Nephron (organoid): ENCODE results near the gene METTL8.

Experiments
- H3K27ac Mint-ChIP-seq, 3 experiments: 2 replicates each; pipeline ENCODE4 v1.8.0; 2020; ENCODE audit warnings: mixed read lengths in 3 of 3, mild to moderate bottlenecking in 2 of 3, moderate library complexity in 1 of 3
- H3K27me3 Mint-ChIP-seq: 2 replicates; pipeline ENCODE4 v1.8.0; 2021; ENCODE audit warnings: low read depth, mild to moderate bottlenecking, moderate library complexity, mixed read lengths
- H3K36me3 Mint-ChIP-seq: 2 replicates; pipeline ENCODE4 v1.8.0; 2020; ENCODE audit warnings: low read depth, mixed read lengths
- H3K4me1 Mint-ChIP-seq: 2 replicates; pipeline ENCODE4 v1.8.0; 2020; ENCODE audit warnings: mixed read lengths
- H3K4me3 Mint-ChIP-seq, 3 experiments: 2 replicates each; pipeline ENCODE4 v1.8.0; 2020; ENCODE audit warnings: mild to moderate bottlenecking in 3 of 3, mixed read lengths in 3 of 3, moderate library complexity in 2 of 3
- H3K9me3 Mint-ChIP-seq: 2 replicates; pipeline ENCODE4 v1.8.0; 2020; ENCODE audit warnings: mixed read lengths
- CTCF ChIP-seq, 3 experiments: fragments of 200-600 bp; sonication (generic); IDR thresholded peaks; one replicate each; pipeline ENCODE4 v1.5.0; 2021; ENCODE audit warnings: antibody characterized with exemption in 3 of 3; ENCODE audit not compliant: unreplicated experiment in 3 of 3

Gene METTL8

DNA sequence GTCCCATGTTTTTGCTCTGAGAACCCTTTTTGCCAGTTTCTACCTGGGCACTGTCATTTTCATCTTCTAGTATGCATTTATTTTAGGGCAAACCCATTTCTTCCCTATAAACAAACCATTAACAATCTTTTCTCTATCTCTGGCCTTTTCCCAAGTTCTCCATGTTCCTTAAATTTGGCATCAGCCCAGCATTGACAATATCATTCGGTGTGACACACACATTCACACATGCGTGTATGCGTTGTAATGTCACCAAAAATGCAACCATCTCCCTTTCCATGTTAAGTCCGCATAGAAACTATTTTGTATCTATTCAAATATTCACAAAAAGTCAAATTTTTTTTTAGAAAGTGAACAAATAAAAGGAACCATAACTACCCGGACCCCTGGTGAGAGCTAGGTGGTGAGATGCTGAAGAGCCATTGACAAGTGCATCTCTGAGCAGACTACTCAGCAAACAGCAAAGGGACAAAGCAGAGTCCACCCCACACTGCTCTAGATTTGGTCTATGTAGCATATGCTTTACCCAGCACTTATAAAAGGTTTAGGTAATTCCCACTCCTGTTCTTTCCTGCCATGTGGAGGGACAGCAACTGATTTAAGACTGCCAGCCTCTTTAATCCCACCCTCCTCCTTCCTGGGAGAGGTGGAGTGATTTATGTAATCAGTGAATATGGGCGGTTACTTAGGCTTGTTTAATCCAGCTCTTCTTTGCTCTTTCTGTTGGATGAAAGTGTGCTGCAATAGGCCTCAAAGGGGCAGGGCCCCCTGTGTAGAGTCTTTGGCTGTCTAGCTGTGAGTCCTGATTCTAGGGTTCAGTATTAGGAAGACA, 124.1 kb downstream of the METTL8 start:
- Mint-ChIP-seq H3K4me3 (no peak overlapping the region), H3K27ac (no peak overlapping the region), H3K36me3 (peaks cover 20% of the 10 kb centered on the region), H3K4me1 (no peaks in the 10 kb centered on the region), H3K9me3 (peaks cover 22% of the 10 kb centered on the region), H3K27me3 (no peaks in the 10 kb centered on the region)
- no peak for TF ChIP-seq CTCF (IDR thresholded peaks at IDR 0.05; ENCODE audit: unreplicated experiment in 3 of 3)

- Mint-ChIP-seq H3K4me1 (no peaks in the 10 kb centered on the region), H3K4me3 (no peak overlapping the region), H3K27ac (no peak overlapping the region), H3K9me3 (peaks cover 20% of the 10 kb centered on the region), H3K36me3 (peaks cover 18% of the 10 kb centered on the region), H3K27me3 (no peaks in the 10 kb centered on the region)
- TF ChIP-seq CTCF (IDR thresholded peaks at IDR 0.05; ENCODE audit: unreplicated experiment in 3 of 3): no peak
Measured at GRCh38 chr2:171308280-171309054, 125.3 kb downstream of the METTL8 start.

DNA sequence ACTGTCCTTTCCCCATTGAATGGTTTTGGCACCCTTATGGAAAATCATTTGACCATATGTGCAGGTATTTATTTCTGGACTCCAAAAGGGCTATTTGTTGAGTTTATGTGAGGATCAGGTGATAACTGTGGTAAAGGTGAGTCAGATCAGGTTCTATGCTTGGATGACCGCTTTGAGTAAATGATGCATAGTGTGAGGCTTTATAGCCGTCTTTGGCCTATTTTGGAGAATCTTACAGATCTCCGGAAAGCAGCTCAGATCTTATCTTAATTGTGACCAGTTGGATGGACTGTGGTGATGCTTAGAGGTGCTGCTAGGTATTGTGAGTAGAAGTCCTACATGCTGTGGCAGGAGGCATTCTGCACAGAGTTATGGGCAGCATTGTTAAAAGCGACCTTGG, 126.2 kb downstream of the METTL8 start:
- no peak for TF ChIP-seq CTCF (IDR thresholded peaks at IDR 0.05; ENCODE audit: unreplicated experiment in 3 of 3)
- Mint-ChIP-seq H3K4me3 (no peak overlapping the region), H3K9me3 (peaks cover 20% of the 10 kb centered on the region), H3K36me3 (peaks cover 18% of the 10 kb centered on the region), H3K27ac (no peak overlapping the region), H3K4me1 (no peaks in the 10 kb centered on the region), H3K27me3 (no peaks in the 10 kb centered on the region)

GRCh38 chr2:171297956-171298355, 135.8 kb downstream of the METTL8 start:
- Mint-ChIP-seq H3K27ac (no peak overlapping the region), H3K36me3 (no peaks in the 10 kb centered on the region), H3K9me3 (no peaks in the 10 kb centered on the region), H3K4me1 (no peaks in the 10 kb centered on the region), H3K4me3 (no peak overlapping the region), H3K27me3 (no peaks in the 10 kb centered on the region)
- TF ChIP-seq CTCF (IDR thresholded peaks at IDR 0.05; ENCODE audit: unreplicated experiment in 3 of 3): no peak

DNA sequence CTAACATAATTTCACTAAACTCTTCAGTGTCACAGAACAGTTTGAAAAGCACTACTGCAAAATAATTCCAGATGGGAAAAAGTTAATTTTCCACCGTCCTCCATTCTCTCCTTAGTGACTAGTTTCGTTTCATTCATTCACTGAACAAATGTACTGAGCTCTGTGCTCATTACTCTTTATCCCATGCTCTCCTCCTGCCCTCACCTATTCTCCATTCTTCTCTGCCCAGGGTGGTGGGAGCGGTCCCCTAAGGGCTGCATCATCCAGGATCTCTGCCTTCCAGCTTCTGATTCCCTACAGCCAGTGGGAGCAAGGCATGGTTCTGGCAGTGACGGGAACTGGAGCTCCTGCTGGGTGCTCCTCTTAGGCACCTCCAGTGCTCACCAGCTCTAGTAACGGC, 139.2 kb downstream of the METTL8 start:
- Mint-ChIP-seq H3K27ac (no peak overlapping the region), H3K4me1 (no peaks in the 10 kb centered on the region), H3K27me3 (no peaks in the 10 kb centered on the region), H3K36me3 (no peaks in the 10 kb centered on the region), H3K9me3 (no peaks in the 10 kb centered on the region), H3K4me3 (no peak overlapping the region)
- TF ChIP-seq CTCF (IDR thresholded peaks at IDR 0.05; ENCODE audit: unreplicated experiment in 3 of 3): no peak
